GM18499 (cell line): Measurements from ENCODE around the gene RARA.

ENCODE experiments used
- ATAC-seq: cut with Tn5 transposase; IDR thresholded peaks from one replicate; pipeline ENCODE4 v1.9.1; 2021; ENCODE audit warnings: moderate number of reproducible peaks; ENCODE audit not compliant: insufficient read depth, unreplicated experiment

The RARA gene

DNA sequence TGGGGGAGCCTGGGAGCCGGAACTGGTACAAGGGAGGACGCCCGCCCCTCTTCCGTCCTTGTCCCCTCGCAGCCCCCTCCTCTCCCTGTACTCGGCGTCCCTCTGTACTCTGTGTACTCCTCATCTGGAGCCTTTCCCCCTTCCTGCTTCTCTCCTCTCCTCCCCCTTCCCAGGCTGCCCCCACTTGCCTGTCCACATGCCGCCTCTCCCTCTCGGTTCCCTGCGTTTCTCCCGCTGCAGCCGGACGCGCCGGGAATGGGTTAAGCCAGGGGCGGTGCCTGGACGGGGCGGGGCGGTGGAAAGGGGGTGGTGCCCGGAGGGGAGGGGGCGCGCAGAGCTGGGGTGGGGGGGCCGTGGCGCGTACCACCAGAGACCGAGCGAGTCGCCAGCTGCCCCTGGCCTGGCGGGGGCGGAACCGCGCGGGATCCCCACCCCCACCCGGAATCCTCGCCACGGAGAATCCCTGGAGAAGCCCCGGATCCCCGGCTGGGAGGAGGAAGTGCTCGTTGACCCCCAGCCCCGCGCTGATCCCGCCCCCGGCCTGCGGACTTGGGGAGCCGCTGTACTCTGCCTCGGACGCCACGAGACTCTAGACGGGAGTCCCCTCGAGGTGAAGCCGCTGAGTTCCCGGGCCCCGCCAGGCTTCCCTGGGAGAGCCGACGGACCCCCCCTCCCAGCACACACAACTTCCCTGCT is 33.0 kb downstream of the RARA start:
- ATAC-seq, result no peak

GRCh38 chr17:40342504-40343218 is 33.7 kb downstream of the RARA start:
- no peak for ATAC-seq

DNA sequence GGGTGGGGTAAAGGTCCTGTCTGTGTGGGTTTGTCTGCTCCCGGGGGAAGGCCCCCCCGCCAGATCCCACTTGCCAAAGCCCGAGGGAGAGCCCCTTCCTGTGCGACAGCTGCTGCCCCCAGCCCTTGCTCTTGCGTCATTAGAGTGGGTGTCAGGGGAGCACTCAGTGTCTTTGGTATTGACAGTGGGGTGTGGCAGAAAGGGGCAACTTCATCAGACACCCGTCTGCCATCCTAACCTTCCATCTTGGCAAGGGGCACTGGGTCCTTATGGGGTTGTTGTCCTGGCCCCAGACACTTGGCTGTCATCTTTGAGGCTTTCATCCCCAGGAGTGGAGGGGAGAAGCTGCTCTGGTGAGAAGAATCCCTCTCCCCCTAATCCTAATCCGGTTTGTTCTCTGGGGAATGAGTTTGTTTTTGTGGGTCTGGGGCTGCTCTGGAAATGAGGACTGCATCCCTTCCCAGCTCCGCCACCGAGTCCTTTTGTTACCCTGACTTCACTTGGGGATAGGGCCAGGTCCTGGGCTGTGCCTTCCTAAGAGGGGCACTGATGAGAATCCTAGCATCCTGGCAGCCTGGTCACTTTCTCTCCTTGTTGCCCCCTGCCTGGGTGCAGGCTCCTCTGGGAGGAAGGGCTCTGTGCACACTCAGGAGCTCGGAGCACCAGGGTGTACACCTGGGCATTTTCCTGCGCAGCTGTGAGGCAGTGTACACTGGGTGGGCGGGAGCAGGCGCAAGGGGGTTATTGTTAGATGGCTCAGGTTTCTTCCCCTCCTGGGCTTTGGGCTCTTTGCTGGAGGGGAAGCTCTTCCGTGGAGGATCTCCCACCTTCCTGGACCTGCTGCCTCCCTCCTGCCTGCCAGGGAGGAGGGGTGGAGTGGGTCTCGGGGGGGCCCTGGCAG is 34.5 kb downstream of the RARA start:
- ATAC-seq, result no peak

GRCh38 chr17:40344421-40345160 is 35.6 kb downstream of the RARA start:
- ATAC-seq, result no peak

GRCh38 chr17:40345161-40345993 is 36.4 kb downstream of the RARA start:
- no peak for ATAC-seq

- ATAC-seq, result no peak
Observed at GRCh38 chr17:40345994-40346764, 37.2 kb downstream of the RARA start.

- no peak for ATAC-seq
Observed at GRCh38 chr17:40346765-40347158, 37.8 kb downstream of the RARA start.

DNA sequence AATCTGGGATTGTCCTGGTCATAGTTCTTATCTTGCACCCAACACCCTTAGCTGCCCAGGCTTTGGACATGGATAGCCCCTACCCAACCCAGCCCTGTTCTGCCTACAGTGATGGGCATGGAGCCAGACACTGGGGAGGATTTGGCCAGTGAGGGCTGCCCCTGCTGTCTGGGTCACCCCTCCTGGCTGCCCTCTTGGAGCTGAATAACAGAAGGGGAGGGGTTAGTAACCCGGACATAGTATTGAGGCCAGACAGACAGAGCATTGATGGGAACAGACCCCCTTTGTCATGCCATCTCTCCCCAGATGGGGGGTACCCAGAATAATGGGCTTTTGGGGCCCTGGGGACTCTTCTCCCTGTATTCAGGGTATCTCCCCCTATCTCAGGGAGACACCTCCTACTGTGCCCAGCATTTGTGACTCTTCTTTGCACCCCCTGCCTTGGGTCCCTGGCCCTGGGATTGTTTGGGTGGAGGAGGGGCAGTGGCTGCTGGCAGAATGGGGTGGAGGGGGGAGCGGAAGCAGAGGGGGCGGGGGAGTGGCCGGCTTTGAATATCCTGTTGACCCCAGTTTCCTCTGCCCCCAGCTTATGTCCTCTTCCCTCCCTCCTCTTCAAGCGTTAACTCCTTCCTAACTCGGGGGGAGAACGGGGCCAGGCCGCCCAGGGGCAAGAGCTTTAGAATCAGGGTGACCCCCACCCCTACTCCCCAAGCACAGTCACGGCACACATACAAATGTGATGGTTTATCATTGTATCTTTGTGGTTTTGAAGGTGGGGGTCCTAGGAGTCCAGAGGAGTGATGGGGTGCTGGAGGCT is 38.5 kb downstream of the RARA start:
- no peak for ATAC-seq

DNA sequence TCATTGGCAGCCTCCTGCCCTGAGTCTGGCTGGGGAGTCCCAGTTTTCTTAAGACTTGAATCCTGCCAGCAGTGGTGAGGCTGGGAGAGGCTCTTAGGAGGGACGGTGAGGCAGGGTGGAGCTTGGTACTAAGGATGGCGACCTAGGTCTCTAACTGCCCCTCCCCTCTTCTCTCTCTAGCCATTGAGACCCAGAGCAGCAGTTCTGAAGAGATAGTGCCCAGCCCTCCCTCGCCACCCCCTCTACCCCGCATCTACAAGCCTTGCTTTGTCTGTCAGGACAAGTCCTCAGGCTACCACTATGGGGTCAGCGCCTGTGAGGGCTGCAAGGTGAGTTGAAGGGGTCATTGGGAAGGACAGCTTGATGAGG is 39.1 kb downstream of the RARA start:
- ATAC-seq, result no peak

- ATAC-seq, result no peak
Observed at GRCh38 chr17:40348562-40349476, 39.8 kb downstream of the RARA start.

GRCh38 chr17:40349477-40349894 is 40.5 kb downstream of the RARA start:
- ATAC-seq, result no peak

GRCh38 chr17:40349895-40350688 is 41.1 kb downstream of the RARA start:
- no peak for ATAC-seq

DNA sequence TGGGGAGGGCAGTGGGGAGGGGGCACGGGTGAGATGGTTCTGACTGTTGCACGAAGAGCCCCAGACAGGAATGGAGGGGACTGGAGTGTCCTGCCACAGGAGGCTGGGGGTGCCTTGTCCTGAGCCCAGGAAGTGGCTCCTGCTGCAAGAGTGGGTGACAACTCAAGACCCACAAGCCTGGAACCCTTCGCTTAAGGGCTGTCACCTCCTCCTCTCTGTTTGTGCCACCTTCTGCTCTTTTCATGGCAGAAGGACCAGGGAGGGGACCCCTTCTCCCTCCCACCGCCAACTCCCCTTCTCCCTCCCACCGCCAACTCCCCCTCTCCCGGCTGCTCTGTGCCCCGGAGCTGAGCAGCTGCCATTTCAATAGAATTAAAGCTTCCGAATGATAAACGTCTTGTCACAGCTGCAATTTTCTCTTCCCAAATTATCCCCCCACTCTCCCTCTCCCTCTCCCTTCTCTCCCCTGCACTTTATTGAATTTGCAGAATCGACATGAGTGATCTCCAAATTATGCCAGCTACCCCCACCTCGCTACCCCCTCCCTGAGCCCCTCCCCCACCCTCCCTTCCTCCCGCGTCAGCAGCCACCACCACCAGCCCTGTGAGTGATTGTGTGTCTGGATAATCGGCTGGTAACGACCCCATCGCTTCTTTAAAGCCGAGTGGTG is 41.8 kb downstream of the RARA start:
- no peak for ATAC-seq

GRCh38 chr17:40351359-40352236 is 42.6 kb downstream of the RARA start:
- no peak for ATAC-seq
